Panc1 (cell line): ENCODE data around the gene UNC13A. TPM values are rescaled to one million over a fixed set of nuclear protein-coding genes. Genes with fewer than 3 reads are reported as not detected.

ENCODE experiments used
- ATAC-seq: fragments of 200-7000 bp; cut with Tn5 transposase; 2 replicates; pipeline ENCODE4 v1.9.1; 2020; ENCODE audit warnings: mild to moderate bottlenecking, moderate library complexity
- BruUV-seq: library from RNA; stranded (reverse); fragments of 400-500 nt; replicated peaks from 2 replicates; lab custom pipeline; 2021; lab: Mats Ljungman, UMichigan
- CTCF ChIA-PET: fragments of 300-600 bp; sonication (Branson Sonifier 250); formaldehyde crosslinking; loops from one replicate; lab custom pipeline; 2022; ENCODE audit warnings: antibody characterized with exemption; lab: Charles Lee
- POLR2A ChIA-PET: fragments of 300-600 bp; sonication (Branson Sonifier 250); formaldehyde crosslinking; loops from one replicate; lab custom pipeline; 2022; ENCODE audit warnings: antibody characterized with exemption; lab: Charles Lee
- DNase-seq: peaks from one replicate; pipeline ENCODE4 v3.0.0-alpha.2; 2010; ENCODE audit warnings: low read depth, low spot score
- H3K27ac ChIP-seq: 2 replicates; pipeline ENCODE4 v1.5.1; 2011; ENCODE audit warnings: mild to moderate bottlenecking, low read length, inconsistent platforms
- H3K27me3 ChIP-seq: fragments of 200-500 bp; sonication (Bioruptor generic); 2 replicates; pipeline ENCODE4 v1.6.0; 2014; ENCODE audit warnings: low read length, inconsistent platforms; ENCODE audit not compliant: control insufficient read depth, insufficient read depth
- H3K36me3 ChIP-seq: fragments of 200-500 bp; sonication (Bioruptor generic); 2 replicates; pipeline ENCODE4 v1.5.1; 2014; ENCODE audit warnings: inconsistent platforms, mild to moderate bottlenecking, low read length, moderate library complexity; ENCODE audit not compliant: control insufficient read depth, insufficient read depth
- H3K4me1 ChIP-seq: 2 replicates; pipeline ENCODE4 v1.5.1; 2011; ENCODE audit warnings: inconsistent platforms, mild to moderate bottlenecking, low read length, moderate library complexity; ENCODE audit not compliant: control insufficient read depth, insufficient read depth
- H3K4me3 ChIP-seq, 2 experiments: 2 replicates each; pipeline ENCODE4 v1.5.1; 2011 to 2012; ENCODE audit warnings: low read depth in 2 of 2, low read length in 2 of 2, mild to moderate bottlenecking in 2 of 2, inconsistent platforms in 1 of 2, moderate library complexity in 1 of 2
- H3K9me3 ChIP-seq: fragments of 200-500 bp; sonication (Bioruptor generic); 2 replicates; pipeline ENCODE4 v1.5.1; 2014; ENCODE audit warnings: low read depth, mild to moderate bottlenecking, inconsistent platforms, low read length, moderate library complexity; ENCODE audit not compliant: control insufficient read depth, insufficient read depth
- CTCF ChIP-seq: fragments of 450-650 bp; IDR thresholded peaks from 2 replicates; pipeline ENCODE4 v1.5.1; 2017; ENCODE audit warnings: mild to moderate bottlenecking
- POLR2AphosphoS5 ChIP-seq: IDR thresholded peaks from 2 replicates; pipeline ENCODE4 v1.6.1; 2012; ENCODE audit warnings: mild to moderate bottlenecking, low read depth, low read length, moderate library complexity
- SIN3A ChIP-seq: IDR thresholded peaks from 2 replicates; pipeline ENCODE4 v1.6.1; 2012; ENCODE audit warnings: low read depth, mild to moderate bottlenecking, low read length, moderate library complexity, borderline replicate concordance; ENCODE audit not compliant: insufficient read depth
- TCF7L2 ChIP-seq: IDR thresholded peaks from 2 replicates; pipeline ENCODE4 v1.6.1; 2011; ENCODE audit warnings: mild to moderate bottlenecking, low read depth, low read length, inconsistent platforms
- in situ Hi-C: cut with HindIII; loops from 2 replicates; pipeline ENCODE4 v1.10.0; 2016; ENCODE audit warnings: low sequenced_read_pairs, low pct_unique_long_range_greater_than_20kb
- intact Hi-C: fragments of 100-400 bp; cut with micrococcal nuclease; formaldehyde crosslinking; loops from one replicate; pipeline ENCODE4 v1.10.0; 2022; ENCODE audit not compliant: unreplicated experiment
- total RNA-seq: library from RNA; stranded (reverse); gene quantifications from one replicate; pipeline ENCODE4 v1.2.1, GENCODE V29; 2021; ENCODE audit not compliant: unreplicated experiment
- TF ChIP-seq, protein P1 (sequence below), 2 experiments: IDR thresholded peaks; 2 replicates each; pipeline ENCODE4 v1.6.1; 2011 to 2012; ENCODE audit warnings: low read depth in 2 of 2, control low read depth in 1 of 2, low read length in 1 of 2, mild to moderate bottlenecking in 1 of 2, moderate library complexity in 1 of 2; ENCODE audit not compliant: insufficient read depth in 1 of 2

The UNC13A gene
- total RNA-seq, 1 experiment from 2014 or later, result 0.46 TPM

- Histone ChIP-seq H3K4me1 (0 out of 2 replicates have a peak, but pooled peaks cover 2% of the 10 kb centered on the region), H3K36me3 (peaks cover 4% of the 10 kb centered on the region; the same call in 1 of the 2 replicates), H3K27ac (no peak overlapping the region), H3K4me3 (no peak overlapping the region; a peak in 1 of 4 replicates), H3K9me3 (no peaks in the 10 kb centered on the region), H3K27me3 (no peaks in the 10 kb centered on the region)
- no TSS peak for BruUV-seq
- ChIA-PET POLR2A (interaction anchor here (0.5 kb wide), 1 partner anchor 10 kb away, joined by 4 read pairs; no protein-coding TSS in a partner anchor), CTCF (no interaction called here)
- in situ Hi-C loops, result no loop called here
- no peak for DNase-seq
- no peak for ATAC-seq
- TF ChIP-seq SIN3A, result no peak
- no peak for TF ChIP-seq POLR2AphosphoS5
- no peak for TF ChIP-seq TCF7L2
- TF ChIP-seq, protein P1, sequence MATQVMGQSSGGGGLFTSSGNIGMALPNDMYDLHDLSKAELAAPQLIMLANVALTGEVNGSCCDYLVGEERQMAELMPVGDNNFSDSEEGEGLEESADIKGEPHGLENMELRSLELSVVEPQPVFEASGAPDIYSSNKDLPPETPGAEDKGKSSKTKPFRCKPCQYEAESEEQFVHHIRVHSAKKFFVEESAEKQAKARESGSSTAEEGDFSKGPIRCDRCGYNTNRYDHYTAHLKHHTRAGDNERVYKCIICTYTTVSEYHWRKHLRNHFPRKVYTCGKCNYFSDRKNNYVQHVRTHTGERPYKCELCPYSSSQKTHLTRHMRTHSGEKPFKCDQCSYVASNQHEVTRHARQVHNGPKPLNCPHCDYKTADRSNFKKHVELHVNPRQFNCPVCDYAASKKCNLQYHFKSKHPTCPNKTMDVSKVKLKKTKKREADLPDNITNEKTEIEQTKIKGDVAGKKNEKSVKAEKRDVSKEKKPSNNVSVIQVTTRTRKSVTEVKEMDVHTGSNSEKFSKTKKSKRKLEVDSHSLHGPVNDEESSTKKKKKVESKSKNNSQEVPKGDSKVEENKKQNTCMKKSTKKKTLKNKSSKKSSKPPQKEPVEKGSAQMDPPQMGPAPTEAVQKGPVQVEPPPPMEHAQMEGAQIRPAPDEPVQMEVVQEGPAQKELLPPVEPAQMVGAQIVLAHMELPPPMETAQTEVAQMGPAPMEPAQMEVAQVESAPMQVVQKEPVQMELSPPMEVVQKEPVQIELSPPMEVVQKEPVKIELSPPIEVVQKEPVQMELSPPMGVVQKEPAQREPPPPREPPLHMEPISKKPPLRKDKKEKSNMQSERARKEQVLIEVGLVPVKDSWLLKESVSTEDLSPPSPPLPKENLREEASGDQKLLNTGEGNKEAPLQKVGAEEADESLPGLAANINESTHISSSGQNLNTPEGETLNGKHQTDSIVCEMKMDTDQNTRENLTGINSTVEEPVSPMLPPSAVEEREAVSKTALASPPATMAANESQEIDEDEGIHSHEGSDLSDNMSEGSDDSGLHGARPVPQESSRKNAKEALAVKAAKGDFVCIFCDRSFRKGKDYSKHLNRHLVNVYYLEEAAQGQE (IDR thresholded peaks at IDR 0.05; ENCODE audit: insufficient read depth in 1 of 2, low read depth in 2 of 2, low read length in 1 of 2), result no peak
- TF ChIP-seq CTCF, result no peak
- intact Hi-C loops, result no loop called here
Measured at GRCh38 chr19:17686592-17687024, 1.5 kb downstream of the UNC13A start.

DNA sequence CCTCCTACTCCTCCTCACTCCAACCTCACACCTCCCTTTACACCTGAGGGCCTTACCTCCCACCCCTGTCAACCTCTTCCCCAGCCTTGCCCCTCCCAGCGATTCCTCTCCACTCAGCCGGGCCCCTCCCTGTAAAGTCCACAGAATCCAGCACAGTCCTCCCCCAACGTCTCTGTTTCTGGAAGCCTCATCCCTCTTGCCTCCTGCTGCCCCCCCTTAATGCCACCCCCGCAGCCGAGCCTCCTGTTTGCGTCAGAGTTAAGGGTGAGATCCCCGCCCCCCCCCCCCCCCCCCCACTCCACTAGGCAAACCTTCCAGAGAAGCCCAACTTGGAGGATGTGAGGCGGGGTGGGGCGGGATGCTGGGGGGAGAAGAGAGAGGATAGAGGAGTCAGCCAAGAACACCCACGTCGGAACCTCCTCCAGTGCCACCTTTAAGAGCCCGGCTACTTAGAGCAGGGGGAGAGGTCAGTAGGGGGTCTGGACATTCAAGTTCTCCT lies 2.1 kb downstream of the UNC13A start:
- TF ChIP-seq, protein P1 (IDR thresholded peaks at IDR 0.05; ENCODE audit: insufficient read depth in 1 of 2, low read depth in 2 of 2, low read length in 1 of 2), result no peak
- TF ChIP-seq SIN3A, result no peak
- TF ChIP-seq POLR2AphosphoS5, result no peak
- no peak for TF ChIP-seq TCF7L2
- TF ChIP-seq CTCF, result no peak
- 0 out of 2 replicates have a peak, but pooled peaks cover 2% of the 10 kb centered on the region for H3K4me1 ChIP-seq
- BruUV-seq, result no TSS peak
- no peak overlapping the region for H3K27ac ChIP-seq
- no peaks in the 10 kb centered on the region for H3K9me3 ChIP-seq
- H3K27me3 ChIP-seq, result no peaks in the 10 kb centered on the region
- H3K36me3 ChIP-seq, result peaks cover 4% of the 10 kb centered on the region; the same call in 1 of the 2 replicates
- no peak for ATAC-seq
- no peak for DNase-seq
- no peak overlapping the region for H3K4me3 ChIP-seq
- ChIA-PET POLR2A (interaction anchor here (0.5 kb wide), 1 partner anchor 9 kb away, joined by 4 read pairs; no protein-coding TSS in a partner anchor), CTCF (no interaction called here)
- intact Hi-C loops (no loop called here), in situ Hi-C loops (no loop called here)
